Measurements from ENCODE around the gene PTCH2. TPM values are rescaled to one million over a fixed set of nuclear protein-coding genes. Genes with fewer than 3 reads are reported as not detected.

PTCH2 gene
- total RNA-seq, 1 experiment from 2014 or later, result not detected

DNA sequence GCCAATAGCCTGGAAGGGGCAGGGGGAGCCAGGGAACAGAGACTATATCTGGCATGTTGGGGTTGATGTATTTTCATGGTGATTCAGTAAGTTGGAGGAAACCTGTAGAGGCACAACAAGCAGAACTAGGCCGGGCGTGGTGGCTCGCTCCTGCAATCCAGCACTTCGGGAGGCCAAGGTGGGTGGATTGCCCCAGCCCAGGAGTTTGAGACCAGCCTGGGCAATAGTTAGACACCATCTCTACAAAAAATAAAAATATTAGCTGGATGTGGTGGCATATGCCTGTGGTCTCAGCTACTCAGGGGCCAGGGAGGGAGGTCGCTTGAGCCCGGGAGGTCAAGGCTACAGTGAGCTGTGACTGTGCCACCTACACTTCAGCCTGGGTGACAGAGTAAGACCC is 10.1 kb upstream of the PTCH2 start:
- no peak overlapping the region for H3K4me2 ChIP-seq (ENCODE audit: low read length)
- no peaks in the 10 kb centered on the region for H3K4me1 ChIP-seq (ENCODE audit: insufficient read depth, low read length)
- intact Hi-C loops (cut with micrococcal nuclease), result no loop called here
- H3K27me3 ChIP-seq (ENCODE audit: low read length), result no peaks in the 10 kb centered on the region
- H3K9ac ChIP-seq (ENCODE audit: low read length), result no peak overlapping the region
- no peaks in the 10 kb centered on the region for H3F3A ChIP-seq (ENCODE audit: low read length, unreplicated experiment)
- ATAC-seq (no peak), DNase-seq (no peak)
- H3K27ac ChIP-seq (ENCODE audit: low read length), result no peak overlapping the region
- no peak overlapping the region for H2AFZ ChIP-seq (ENCODE audit: low read length)
- BruUV-seq (replicated peaks), result no TSS peak
- H3K9me3 ChIP-seq (ENCODE audit: low read length), result no peaks in the 10 kb centered on the region
- no peaks in the 10 kb centered on the region for H3K9me2 ChIP-seq (replicated peaks; ENCODE audit: low read length)
- H4K20me1 ChIP-seq (ENCODE audit: low read length), result no peaks in the 10 kb centered on the region
- H3K4me3 ChIP-seq (ENCODE audit: low read length), result no peak overlapping the region
- no peaks in the 10 kb centered on the region for H3K79me2 ChIP-seq (ENCODE audit: low read length)
- ChIA-PET CTCF (interaction anchor here (0.6 kb wide), 1 partner anchor 351 kb away, joined by 4 read pairs; no protein-coding TSS in a partner anchor), POLR2A (ENCODE audit: unreplicated experiment) (no interaction called here)
- TF ChIP-seq, protein P1, sequence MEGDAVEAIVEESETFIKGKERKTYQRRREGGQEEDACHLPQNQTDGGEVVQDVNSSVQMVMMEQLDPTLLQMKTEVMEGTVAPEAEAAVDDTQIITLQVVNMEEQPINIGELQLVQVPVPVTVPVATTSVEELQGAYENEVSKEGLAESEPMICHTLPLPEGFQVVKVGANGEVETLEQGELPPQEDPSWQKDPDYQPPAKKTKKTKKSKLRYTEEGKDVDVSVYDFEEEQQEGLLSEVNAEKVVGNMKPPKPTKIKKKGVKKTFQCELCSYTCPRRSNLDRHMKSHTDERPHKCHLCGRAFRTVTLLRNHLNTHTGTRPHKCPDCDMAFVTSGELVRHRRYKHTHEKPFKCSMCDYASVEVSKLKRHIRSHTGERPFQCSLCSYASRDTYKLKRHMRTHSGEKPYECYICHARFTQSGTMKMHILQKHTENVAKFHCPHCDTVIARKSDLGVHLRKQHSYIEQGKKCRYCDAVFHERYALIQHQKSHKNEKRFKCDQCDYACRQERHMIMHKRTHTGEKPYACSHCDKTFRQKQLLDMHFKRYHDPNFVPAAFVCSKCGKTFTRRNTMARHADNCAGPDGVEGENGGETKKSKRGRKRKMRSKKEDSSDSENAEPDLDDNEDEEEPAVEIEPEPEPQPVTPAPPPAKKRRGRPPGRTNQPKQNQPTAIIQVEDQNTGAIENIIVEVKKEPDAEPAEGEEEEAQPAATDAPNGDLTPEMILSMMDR (conservative IDR thresholded peaks at IDR 0.05; ENCODE audit: low read depth, low read length), result no peak
- no peak for TF ChIP-seq EZH2 (IDR thresholded peaks at IDR 0.05; ENCODE audit: low read length, unreplicated experiment)
- TF ChIP-seq EZH2phosphoT487 (IDR thresholded peaks at IDR 0.05; ENCODE audit: borderline replicate concordance, low read length), result no peak
- peaks cover 6% of the 10 kb centered on the region; the same call in 1 of the 2 replicates for H3K36me3 ChIP-seq (ENCODE audit: low read depth, low read length)

DNA sequence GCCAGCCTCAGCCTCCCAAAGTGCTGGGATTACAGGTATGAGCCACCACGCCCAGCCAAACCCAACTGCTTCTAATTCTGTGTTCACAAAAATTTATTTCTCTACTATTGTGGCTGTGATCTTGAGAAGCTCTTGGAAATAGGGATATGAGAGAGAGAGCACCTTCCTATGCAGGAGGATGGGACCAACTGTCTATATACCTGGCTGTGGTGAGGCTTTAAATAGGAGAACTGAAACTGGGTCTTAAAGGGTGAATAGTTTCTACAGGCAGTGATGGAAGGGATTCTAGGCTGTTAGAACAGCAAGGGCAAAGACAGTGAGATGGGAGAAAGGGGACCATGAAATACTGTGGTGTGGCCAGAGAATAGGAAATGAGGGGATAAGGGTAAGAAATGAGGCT is 8.3 kb upstream of the PTCH2 start:
- no peak for DNase-seq
- Histone ChIP-seq H3K4me2 (ENCODE audit: low read length) (no peak overlapping the region), H3F3A (ENCODE audit: low read length, unreplicated experiment) (no peaks in the 10 kb centered on the region), H3K27ac (ENCODE audit: low read length) (no peak overlapping the region), H3K9me3 (ENCODE audit: low read length) (no peaks in the 10 kb centered on the region), H3K27me3 (ENCODE audit: low read length) (no peaks in the 10 kb centered on the region), H3K79me2 (ENCODE audit: low read length) (no peaks in the 10 kb centered on the region), H3K9me2 (replicated peaks; ENCODE audit: low read length) (no peaks in the 10 kb centered on the region), H3K4me1 (ENCODE audit: insufficient read depth, low read length) (no peaks in the 10 kb centered on the region), H2AFZ (ENCODE audit: low read length) (no peak overlapping the region), H4K20me1 (ENCODE audit: low read length) (no peaks in the 10 kb centered on the region), H3K9ac (ENCODE audit: low read length) (no peak overlapping the region), H3K4me3 (ENCODE audit: low read length) (no peak overlapping the region), H3K36me3 (ENCODE audit: low read depth, low read length) (peaks cover 4% of the 10 kb centered on the region; the same call in 1 of the 2 replicates)
- ChIA-PET POLR2A (ENCODE audit: unreplicated experiment) (no interaction called here), CTCF (no interaction called here)
- no peak for TF ChIP-seq EZH2phosphoT487 (IDR thresholded peaks at IDR 0.05; ENCODE audit: borderline replicate concordance, low read length)
- TF ChIP-seq, protein P1 (conservative IDR thresholded peaks at IDR 0.05; ENCODE audit: low read depth, low read length), result no peak
- no peak for TF ChIP-seq EZH2 (IDR thresholded peaks at IDR 0.05; ENCODE audit: low read length, unreplicated experiment)
- intact Hi-C loops (cut with micrococcal nuclease), result no loop called here
- ATAC-seq, result no peak
- no TSS peak for BruUV-seq (replicated peaks)

DNA sequence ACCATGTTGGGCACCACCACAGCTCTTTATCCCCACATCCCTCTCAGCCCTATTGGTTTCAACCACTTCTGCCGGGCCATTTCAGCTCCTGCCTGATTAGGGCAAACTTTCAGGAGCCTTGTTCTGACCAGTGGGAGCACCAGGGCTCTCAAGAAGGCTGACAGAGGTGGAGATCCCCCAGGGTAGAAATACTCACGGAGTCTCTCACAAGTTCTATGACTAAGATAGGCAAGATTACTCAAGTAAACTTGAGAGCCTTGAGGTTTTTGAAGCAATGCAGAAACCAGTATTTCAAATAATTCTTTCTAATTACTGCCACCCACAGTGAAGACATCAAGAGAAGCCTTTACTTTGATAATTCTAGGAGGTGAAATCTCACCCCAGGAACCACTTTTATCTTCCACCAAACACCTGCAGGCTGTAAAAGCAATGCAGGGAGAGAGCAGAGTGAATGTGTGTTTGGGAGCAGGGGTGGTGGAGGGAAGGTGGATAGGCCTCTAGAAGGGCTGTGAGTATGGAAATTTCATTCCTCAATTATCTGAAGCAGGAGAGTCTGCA is 6.6 kb upstream of the PTCH2 start:
- Histone ChIP-seq H3K36me3 (ENCODE audit: low read depth, low read length) (no peaks in the 10 kb centered on the region; the same call in 1 of the 2 replicates), H3K4me3 (ENCODE audit: low read length) (no peak overlapping the region), H2AFZ (ENCODE audit: low read length) (no peak overlapping the region), H3F3A (ENCODE audit: low read length, unreplicated experiment) (no peaks in the 10 kb centered on the region), H3K4me2 (ENCODE audit: low read length) (no peak overlapping the region), H3K4me1 (ENCODE audit: insufficient read depth, low read length) (no peaks in the 10 kb centered on the region), H3K9me2 (replicated peaks; ENCODE audit: low read length) (no peaks in the 10 kb centered on the region), H3K27ac (ENCODE audit: low read length) (no peak overlapping the region), H3K9me3 (ENCODE audit: low read length) (no peaks in the 10 kb centered on the region), H3K27me3 (ENCODE audit: low read length) (no peaks in the 10 kb centered on the region), H4K20me1 (ENCODE audit: low read length) (no peaks in the 10 kb centered on the region), H3K9ac (ENCODE audit: low read length) (no peak overlapping the region), H3K79me2 (ENCODE audit: low read length) (no peaks in the 10 kb centered on the region)
- ATAC-seq (no peak), DNase-seq (no peak)
- TF ChIP-seq, protein P1 (conservative IDR thresholded peaks at IDR 0.05; ENCODE audit: low read depth, low read length), result no peak
- no peak for TF ChIP-seq EZH2 (IDR thresholded peaks at IDR 0.05; ENCODE audit: low read length, unreplicated experiment)
- TF ChIP-seq EZH2phosphoT487 (IDR thresholded peaks at IDR 0.05; ENCODE audit: borderline replicate concordance, low read length), result no peak
- intact Hi-C loops (cut with micrococcal nuclease), result no loop called here
- no TSS peak for BruUV-seq (replicated peaks)
- CTCF ChIA-PET, result no interaction called here
- POLR2A ChIA-PET (ENCODE audit: unreplicated experiment), result no interaction called here
